ENCODE measurements around the gene SUFU.

DNA sequence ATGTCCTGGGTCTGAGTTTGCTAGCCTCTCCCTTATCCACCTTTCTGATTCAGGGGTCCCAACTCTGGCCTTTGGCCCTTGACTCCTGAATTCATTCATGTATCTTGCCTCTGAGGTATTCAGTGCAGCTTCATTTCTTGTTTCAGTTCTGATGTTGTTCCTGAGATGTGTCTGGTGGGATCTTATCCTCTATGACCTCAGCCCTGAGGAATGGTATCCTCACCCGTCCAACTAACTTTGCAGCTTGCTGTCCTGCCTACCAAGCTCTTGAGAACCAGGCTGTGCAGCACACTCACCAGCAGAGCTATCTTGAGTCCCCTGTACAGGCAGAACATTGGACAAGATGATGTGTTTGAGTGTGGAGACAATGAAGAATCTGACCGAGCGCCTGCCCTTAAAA lies 13.8 kb downstream of the SUFU start:
- TF ChIP-seq HNF4G (IDR thresholded peaks at IDR 0.05) (no peak), RAD21 (IDR thresholded peaks at IDR 0.05) (no peak), YY1 (IDR thresholded peaks at IDR 0.05) (no peak), SP1 (IDR thresholded peaks at IDR 0.05) (no peak), TAF1 (conservative IDR thresholded peaks at IDR 0.05) (no peak), EGR1 (IDR thresholded peaks at IDR 0.05; ENCODE audit: low read depth in 2 of 2) (no peak)
- TF ChIP-seq, protein P1, sequence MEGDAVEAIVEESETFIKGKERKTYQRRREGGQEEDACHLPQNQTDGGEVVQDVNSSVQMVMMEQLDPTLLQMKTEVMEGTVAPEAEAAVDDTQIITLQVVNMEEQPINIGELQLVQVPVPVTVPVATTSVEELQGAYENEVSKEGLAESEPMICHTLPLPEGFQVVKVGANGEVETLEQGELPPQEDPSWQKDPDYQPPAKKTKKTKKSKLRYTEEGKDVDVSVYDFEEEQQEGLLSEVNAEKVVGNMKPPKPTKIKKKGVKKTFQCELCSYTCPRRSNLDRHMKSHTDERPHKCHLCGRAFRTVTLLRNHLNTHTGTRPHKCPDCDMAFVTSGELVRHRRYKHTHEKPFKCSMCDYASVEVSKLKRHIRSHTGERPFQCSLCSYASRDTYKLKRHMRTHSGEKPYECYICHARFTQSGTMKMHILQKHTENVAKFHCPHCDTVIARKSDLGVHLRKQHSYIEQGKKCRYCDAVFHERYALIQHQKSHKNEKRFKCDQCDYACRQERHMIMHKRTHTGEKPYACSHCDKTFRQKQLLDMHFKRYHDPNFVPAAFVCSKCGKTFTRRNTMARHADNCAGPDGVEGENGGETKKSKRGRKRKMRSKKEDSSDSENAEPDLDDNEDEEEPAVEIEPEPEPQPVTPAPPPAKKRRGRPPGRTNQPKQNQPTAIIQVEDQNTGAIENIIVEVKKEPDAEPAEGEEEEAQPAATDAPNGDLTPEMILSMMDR (IDR thresholded peaks at IDR 0.05; ENCODE audit: low read depth, low read length, missing input control), result no peak
- TF ChIP-seq, protein P2, sequence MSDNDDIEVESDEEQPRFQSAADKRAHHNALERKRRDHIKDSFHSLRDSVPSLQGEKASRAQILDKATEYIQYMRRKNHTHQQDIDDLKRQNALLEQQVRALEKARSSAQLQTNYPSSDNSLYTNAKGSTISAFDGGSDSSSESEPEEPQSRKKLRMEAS (IDR thresholded peaks at IDR 0.05), result no peak
- TF ChIP-seq, protein P3, sequence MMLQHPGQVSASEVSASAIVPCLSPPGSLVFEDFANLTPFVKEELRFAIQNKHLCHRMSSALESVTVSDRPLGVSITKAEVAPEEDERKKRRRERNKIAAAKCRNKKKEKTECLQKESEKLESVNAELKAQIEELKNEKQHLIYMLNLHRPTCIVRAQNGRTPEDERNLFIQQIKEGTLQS (IDR thresholded peaks at IDR 0.05), result no peak
